MCF 10A (cell line): ENCODE measurements around the gene ZNF227. TPM values are rescaled to one million over a fixed set of nuclear protein-coding genes. Genes with fewer than 3 reads are reported as not detected.
"Not testable (repeated sequence)": the region's sequence is repeated elsewhere in the genome, so short reads cannot be mapped to it uniquely, and the experiment has no call there.

Source experiments
- BruUV-seq: library from RNA; stranded (reverse); fragments of 400-500 nt; replicated peaks from 2 replicates; lab custom pipeline; 2021; lab: Mats Ljungman, UMichigan
- CTCF ChIA-PET: fragments of 300-600 bp; sonication (Branson Sonifier 250); formaldehyde crosslinking; extraction: SDS; loops from one replicate; lab custom pipeline; 2021; ENCODE audit warnings: antibody characterized with exemption, inconsistent platforms; lab: Yijun Ruan, JAX
- POLR2A ChIA-PET: fragments of 300-600, 350-650 bp; sonication (Branson Sonifier 250); formaldehyde crosslinking; extraction: SDS; loops from one replicate; lab custom pipeline; 2020; ENCODE audit warnings: antibody characterized with exemption, inconsistent platforms; lab: Yijun Ruan, JAX
- DNase-seq: peaks from one replicate; pipeline ENCODE4 v3.0.0-alpha.2; 2018; ENCODE audit not compliant: unreplicated experiment
- H3K27ac Mint-ChIP-seq: one replicate; pipeline ENCODE4 v1.8.0; 2022; ENCODE audit warnings: mild to moderate bottlenecking, low read depth, mixed read lengths; ENCODE audit not compliant: unreplicated experiment
- H3K27me3 Mint-ChIP-seq: one replicate; pipeline ENCODE4 v1.8.0; 2022; ENCODE audit warnings: mixed read lengths; ENCODE audit not compliant: insufficient read depth, unreplicated experiment
- H3K36me3 Mint-ChIP-seq: one replicate; pipeline ENCODE4 v1.8.0; 2022; ENCODE audit warnings: mild to moderate bottlenecking, moderate library complexity, mixed read lengths; ENCODE audit not compliant: insufficient read depth, unreplicated experiment
- H3K4me1 Mint-ChIP-seq: one replicate; pipeline ENCODE4 v1.8.0; 2022; ENCODE audit warnings: mixed read lengths; ENCODE audit not compliant: insufficient read depth, unreplicated experiment
- H3K4me3 Mint-ChIP-seq: one replicate; pipeline ENCODE4 v1.8.0; 2022; ENCODE audit warnings: mild to moderate bottlenecking, moderate library complexity, mixed read lengths; ENCODE audit not compliant: unreplicated experiment
- H3K9me3 Mint-ChIP-seq: one replicate; pipeline ENCODE4 v1.8.0; 2022; ENCODE audit warnings: mixed read lengths; ENCODE audit not compliant: unreplicated experiment
- intact Hi-C: fragments of 100-400 bp; cut with micrococcal nuclease; formaldehyde crosslinking; loops from 2 replicates; pipeline ENCODE4 v1.14.1; 2022
- total RNA-seq: library from RNA; stranded (reverse); gene quantifications from 2 replicates; pipeline ENCODE4 v1.2.3, GENCODE V29; 2022
- TF ChIP-seq, protein P1 (sequence below): fragments of 200-600 bp; IDR thresholded peaks from one replicate; pipeline ENCODE4 v1.8.0; 2022; ENCODE audit warnings: antibody characterized with exemption, mild to moderate bottlenecking; ENCODE audit not compliant: unreplicated experiment

The ZNF227 gene
- total RNA-seq, 1 experiment from 2014 or later = 22.6 TPM

DNA sequence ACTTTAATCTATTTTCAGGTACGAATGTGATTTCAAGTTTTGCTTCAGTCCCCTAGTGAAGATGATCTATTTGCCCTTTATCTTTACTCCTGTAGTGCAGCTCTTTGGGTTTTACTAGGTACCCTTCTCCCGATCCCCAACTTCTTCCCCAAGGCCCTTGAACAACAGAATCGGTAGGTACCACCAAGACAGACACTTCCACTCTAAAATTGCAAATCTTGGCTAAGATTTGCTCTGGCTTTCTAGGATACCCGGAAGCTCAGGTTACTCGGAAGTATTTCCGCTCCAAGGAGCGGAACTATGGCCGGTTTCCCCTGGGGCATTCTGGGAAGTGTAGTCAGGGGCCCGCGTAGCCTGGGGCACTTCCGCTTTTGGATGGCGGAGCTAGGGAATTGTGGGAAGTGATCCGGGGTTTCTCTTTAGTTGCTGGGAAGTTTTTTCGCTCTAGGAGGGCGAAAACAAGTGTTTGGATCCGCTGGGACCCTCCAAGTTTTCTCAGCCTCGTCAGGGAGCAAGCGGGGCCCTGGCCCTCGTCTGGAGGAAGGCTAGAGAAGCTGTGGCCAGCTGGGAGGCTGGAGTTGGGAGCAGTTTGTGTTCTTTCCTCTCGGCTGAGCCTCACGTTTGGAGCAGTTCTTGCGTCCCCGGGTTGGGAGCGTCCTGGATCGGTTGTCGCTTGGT lies 5.1 kb upstream of the ZNF227 start:
- BruUV-seq = no TSS peak
- Mint-ChIP-seq H3K4me1 (peaks cover 13% of the 10 kb centered on the region), H3K27me3 (no peaks in the 10 kb centered on the region), H3K4me3 (peak overlapping the region; percentile 99), H3K9me3 (peaks cover 14% of the 10 kb centered on the region), H3K27ac (peak overlapping the region; percentile 99), H3K36me3 (peaks cover 9% of the 10 kb centered on the region)
- POLR2A ChIA-PET = interaction anchor here (0.6 to 3.1 kb wide), 15 partner anchors 9 to 293 kb away, joined by 3 to 40 read pairs (median 5); partner anchors contain the start of genes ZNF112, ZNF180, ZNF225 and ZNF226
- intact Hi-C loops = no loop called here
- TF ChIP-seq, protein P1, sequence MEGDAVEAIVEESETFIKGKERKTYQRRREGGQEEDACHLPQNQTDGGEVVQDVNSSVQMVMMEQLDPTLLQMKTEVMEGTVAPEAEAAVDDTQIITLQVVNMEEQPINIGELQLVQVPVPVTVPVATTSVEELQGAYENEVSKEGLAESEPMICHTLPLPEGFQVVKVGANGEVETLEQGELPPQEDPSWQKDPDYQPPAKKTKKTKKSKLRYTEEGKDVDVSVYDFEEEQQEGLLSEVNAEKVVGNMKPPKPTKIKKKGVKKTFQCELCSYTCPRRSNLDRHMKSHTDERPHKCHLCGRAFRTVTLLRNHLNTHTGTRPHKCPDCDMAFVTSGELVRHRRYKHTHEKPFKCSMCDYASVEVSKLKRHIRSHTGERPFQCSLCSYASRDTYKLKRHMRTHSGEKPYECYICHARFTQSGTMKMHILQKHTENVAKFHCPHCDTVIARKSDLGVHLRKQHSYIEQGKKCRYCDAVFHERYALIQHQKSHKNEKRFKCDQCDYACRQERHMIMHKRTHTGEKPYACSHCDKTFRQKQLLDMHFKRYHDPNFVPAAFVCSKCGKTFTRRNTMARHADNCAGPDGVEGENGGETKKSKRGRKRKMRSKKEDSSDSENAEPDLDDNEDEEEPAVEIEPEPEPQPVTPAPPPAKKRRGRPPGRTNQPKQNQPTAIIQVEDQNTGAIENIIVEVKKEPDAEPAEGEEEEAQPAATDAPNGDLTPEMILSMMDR = no peak
- peak; percentile 98 for DNase-seq
- CTCF ChIA-PET = interaction anchor here (1.3 kb wide), 1 partner anchor 10 kb away, joined by 4 read pairs; no protein-coding TSS in a partner anchor

DNA sequence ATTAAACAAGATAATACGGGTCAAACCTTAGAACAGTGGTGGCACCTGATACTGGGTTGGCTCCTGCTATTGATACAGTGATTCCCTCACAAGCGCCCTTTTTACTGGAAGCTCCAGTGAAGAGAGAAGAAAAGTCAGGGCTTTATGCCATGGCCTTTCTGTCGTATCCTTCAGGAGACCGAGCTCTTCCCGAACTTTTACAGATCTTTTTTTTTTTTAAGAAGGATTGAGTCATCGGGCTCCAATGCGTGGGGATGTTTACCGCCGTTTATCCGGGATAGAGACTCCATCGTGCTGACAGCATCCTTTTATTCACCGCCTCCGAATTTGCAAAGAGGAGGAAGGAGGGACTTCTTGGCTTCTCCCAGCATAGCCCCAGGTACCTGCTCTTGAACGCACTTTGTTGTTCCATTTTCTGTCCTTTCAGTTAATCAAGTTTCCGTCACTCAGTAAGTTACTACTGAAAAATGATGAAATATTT lies 574 bp downstream of the ZNF227 start:
- H3K36me3 Mint-ChIP-seq = peaks cover 35% of the 10 kb centered on the region
- intact Hi-C loops = loop anchor here (1.0 to 10.0 kb wide), 6 partner anchors 49 to 210 kb away; partner anchors contain the start of genes ZNF112, ZNF224, ZNF225 and ZNF230
- no peaks in the 10 kb centered on the region for H3K27me3 Mint-ChIP-seq
- H3K4me1 Mint-ChIP-seq = peaks cover 9% of the 10 kb centered on the region
- TF ChIP-seq, protein P1 = no peak
- BruUV-seq = no TSS peak
- peak overlapping the region; percentile 94 for H3K4me3 Mint-ChIP-seq
- POLR2A ChIA-PET = interaction anchor here (0.6 to 3.1 kb wide), 23 partner anchors 19 to 541 kb away, joined by 3 to 42 read pairs (median 4); partner anchors contain the start of genes ZNF112, ZNF155, ZNF180 and ZNF224
- H3K9me3 Mint-ChIP-seq = no peaks in the 10 kb centered on the region
- H3K27ac Mint-ChIP-seq = peak overlapping the region; percentile 92
- DNase-seq = peak; percentile 45
- CTCF ChIA-PET = interaction anchor here (0.5 kb wide), 1 partner anchor 48 kb away, joined by 3 read pairs; the partner anchor contains the start of gene ZNF226

- CTCF ChIA-PET, H3K27ac Mint-ChIP-seq, BruUV-seq, H3K4me1 Mint-ChIP-seq, H3K27me3 Mint-ChIP-seq, DNase-seq, H3K9me3 Mint-ChIP-seq, H3K4me3 Mint-ChIP-seq, POLR2A ChIA-PET: not testable (repeated sequence)
- H3K36me3 Mint-ChIP-seq = peaks cover 57% of the 10 kb centered on the region
- intact Hi-C loops = loop anchor here (10.0 kb wide), 1 partner anchor 135 kb away; the partner anchor contains the start of gene ZNF112
Observed at GRCh38 chr19:44219926-44220325, 7.6 kb downstream of the ZNF227 start.

- intact Hi-C loops, H3K27ac Mint-ChIP-seq, CTCF ChIA-PET, H3K4me1 Mint-ChIP-seq, H3K9me3 Mint-ChIP-seq, BruUV-seq, POLR2A ChIA-PET, H3K4me3 Mint-ChIP-seq, H3K27me3 Mint-ChIP-seq, DNase-seq: not testable (repeated sequence)
- H3K36me3 Mint-ChIP-seq = peaks cover 49% of the 10 kb centered on the region
Observed at GRCh38 chr19:44220761-44221160, 8.4 kb downstream of the ZNF227 start.

GRCh38 chr19:44221291-44221690 lies 9.0 kb downstream of the ZNF227 start:
- H3K4me1 Mint-ChIP-seq, POLR2A ChIA-PET, CTCF ChIA-PET, H3K4me3 Mint-ChIP-seq, intact Hi-C loops, H3K27me3 Mint-ChIP-seq, DNase-seq, H3K27ac Mint-ChIP-seq, BruUV-seq, H3K9me3 Mint-ChIP-seq: not testable (repeated sequence)
- peaks cover 44% of the 10 kb centered on the region for H3K36me3 Mint-ChIP-seq
